SK-N-SH treated with all-trans-retinoic acid at 6 μM for 48 hours (cell line): ENCODE measurements around the gene CADM1.

Experiments used
- ATAC-seq: fragments of 200-7000 bp; cut with Tn5 transposase; 3 replicates; pipeline ENCODE4 v1.9.1; 2020; ENCODE audit warnings: mild to moderate bottlenecking, moderate library complexity
- CREB5 ChIP-seq: fragments of 250-450 bp; sonication (Bioruptor Pico); IDR thresholded peaks from 2 replicates; pipeline ENCODE4 v1.5.1; 2020; ENCODE audit warnings: low read depth, mild to moderate bottlenecking, moderate library complexity
- CSRNP3 ChIP-seq: fragments of 250-450 bp; sonication (Bioruptor Pico); IDR thresholded peaks from 2 replicates; pipeline ENCODE4 v1.5.1; 2021; ENCODE audit warnings: mild to moderate bottlenecking, moderate library complexity
- ESRRG ChIP-seq: fragments of 250-450 bp; sonication (Bioruptor Pico); IDR thresholded peaks from 2 replicates; pipeline ENCODE4 v1.6.1; 2021; ENCODE audit warnings: mild to moderate bottlenecking
- GLIS3 ChIP-seq: fragments of 250-450 bp; sonication (Bioruptor Pico); IDR thresholded peaks from 2 replicates; pipeline ENCODE4 v1.5.0; 2020; ENCODE audit warnings: mild to moderate bottlenecking, moderate library complexity
- ISL1 ChIP-seq: fragments of 250-450 bp; sonication (Bioruptor Pico); IDR thresholded peaks from 2 replicates; pipeline ENCODE4 v2.1.2; 2022; ENCODE audit warnings: mild to moderate bottlenecking, moderate library complexity
- PPARA ChIP-seq: fragments of 250-450 bp; sonication (Bioruptor Pico); IDR thresholded peaks from 2 replicates; pipeline ENCODE4 v1.5.0; 2020; ENCODE audit warnings: mild to moderate bottlenecking, borderline replicate concordance
- SNAI2 ChIP-seq: fragments of 250-450 bp; sonication (Bioruptor Pico); IDR thresholded peaks from 2 replicates; pipeline ENCODE4 v1.5.0; 2020; ENCODE audit warnings: mild to moderate bottlenecking, moderate library complexity
- TCF4 ChIP-seq: fragments of 250-450 bp; sonication (Bioruptor Pico); IDR thresholded peaks from 2 replicates; pipeline ENCODE4 v1.8.0; 2021; ENCODE audit warnings: mild to moderate bottlenecking, moderate library complexity, borderline replicate concordance
- TOX ChIP-seq: fragments of 250-450 bp; sonication (Bioruptor Pico); IDR thresholded peaks from 2 replicates; pipeline ENCODE4 v1.8.0; 2021; ENCODE audit warnings: mild to moderate bottlenecking, moderate library complexity, borderline replicate concordance
- TSHZ2 ChIP-seq: fragments of 250-450 bp; sonication (Bioruptor Pico); IDR thresholded peaks from 2 replicates; pipeline ENCODE4 v1.5.0; 2020; ENCODE audit warnings: mild to moderate bottlenecking, moderate library complexity
- ZC3H10 ChIP-seq: fragments of 250-450 bp; sonication (Bioruptor Pico); IDR thresholded peaks from 2 replicates; pipeline ENCODE4 v1.5.1; 2021; ENCODE audit warnings: mild to moderate bottlenecking, moderate library complexity
- ZFP30 ChIP-seq: fragments of 450-650 bp; formaldehyde crosslinking; IDR thresholded peaks from 2 replicates; pipeline ENCODE4 v1.5.0; 2022; ENCODE audit warnings: mild to moderate bottlenecking, moderate library complexity
- ZNF565 ChIP-seq: fragments of 450-650 bp; formaldehyde crosslinking; conservative IDR thresholded peaks from 2 replicates; pipeline ENCODE4 v1.5.0; 2020; ENCODE audit warnings: low read depth, mild to moderate bottlenecking, moderate library complexity
- TF ChIP-seq, protein P1 (sequence below): fragments of 250-450 bp; sonication (Bioruptor Pico); IDR thresholded peaks from 2 replicates; pipeline ENCODE4 v1.8.0; 2020; ENCODE audit warnings: mild to moderate bottlenecking, moderate library complexity, borderline replicate concordance
- TF ChIP-seq, protein P2 (sequence below): fragments of 250-450 bp; sonication (Bioruptor Pico); IDR thresholded peaks from 2 replicates; pipeline ENCODE4 v1.8.0; 2021; ENCODE audit warnings: low read depth, mild to moderate bottlenecking, moderate library complexity, borderline replicate concordance

CADM1 gene

GRCh38 chr11:115224551-115224950 is 279.7 kb downstream of the CADM1 start:
- no peak for ATAC-seq
- TF ChIP-seq ESRRG (CRISPR knock-in tag) (no peak), TSHZ2 (CRISPR knock-in tag) (no peak), ZC3H10 (CRISPR knock-in tag) (no peak)
- TF ChIP-seq, protein P1, sequence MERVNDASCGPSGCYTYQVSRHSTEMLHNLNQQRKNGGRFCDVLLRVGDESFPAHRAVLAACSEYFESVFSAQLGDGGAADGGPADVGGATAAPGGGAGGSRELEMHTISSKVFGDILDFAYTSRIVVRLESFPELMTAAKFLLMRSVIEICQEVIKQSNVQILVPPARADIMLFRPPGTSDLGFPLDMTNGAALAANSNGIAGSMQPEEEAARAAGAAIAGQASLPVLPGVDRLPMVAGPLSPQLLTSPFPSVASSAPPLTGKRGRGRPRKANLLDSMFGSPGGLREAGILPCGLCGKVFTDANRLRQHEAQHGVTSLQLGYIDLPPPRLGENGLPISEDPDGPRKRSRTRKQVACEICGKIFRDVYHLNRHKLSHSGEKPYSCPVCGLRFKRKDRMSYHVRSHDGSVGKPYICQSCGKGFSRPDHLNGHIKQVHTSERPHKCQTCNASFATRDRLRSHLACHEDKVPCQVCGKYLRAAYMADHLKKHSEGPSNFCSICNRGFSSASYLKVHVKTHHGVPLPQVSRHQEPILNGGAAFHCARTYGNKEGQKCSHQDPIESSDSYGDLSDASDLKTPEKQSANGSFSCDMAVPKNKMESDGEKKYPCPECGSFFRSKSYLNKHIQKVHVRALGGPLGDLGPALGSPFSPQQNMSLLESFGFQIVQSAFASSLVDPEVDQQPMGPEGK (CRISPR knock-in tag), result no peak

GRCh38 chr11:115222863-115223530 is 281.2 kb downstream of the CADM1 start:
- ATAC-seq, result no peak
- no peak for TF ChIP-seq TOX

- no peak for ATAC-seq
- TF ChIP-seq, protein P2, sequence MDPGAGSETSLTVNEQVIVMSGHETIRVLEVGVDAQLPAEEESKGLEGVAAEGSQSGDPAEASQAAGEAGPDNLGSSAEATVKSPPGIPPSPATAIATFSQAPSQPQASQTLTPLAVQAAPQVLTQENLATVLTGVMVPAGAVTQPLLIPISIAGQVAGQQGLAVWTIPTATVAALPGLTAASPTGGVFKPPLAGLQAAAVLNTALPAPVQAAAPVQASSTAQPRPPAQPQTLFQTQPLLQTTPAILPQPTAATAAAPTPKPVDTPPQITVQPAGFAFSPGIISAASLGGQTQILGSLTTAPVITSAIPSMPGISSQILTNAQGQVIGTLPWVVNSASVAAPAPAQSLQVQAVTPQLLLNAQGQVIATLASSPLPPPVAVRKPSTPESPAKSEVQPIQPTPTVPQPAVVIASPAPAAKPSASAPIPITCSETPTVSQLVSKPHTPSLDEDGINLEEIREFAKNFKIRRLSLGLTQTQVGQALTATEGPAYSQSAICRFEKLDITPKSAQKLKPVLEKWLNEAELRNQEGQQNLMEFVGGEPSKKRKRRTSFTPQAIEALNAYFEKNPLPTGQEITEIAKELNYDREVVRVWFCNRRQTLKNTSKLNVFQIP (CRISPR knock-in tag), result no peak
- no peak for TF ChIP-seq PPARA (CRISPR knock-in tag)
- no peak for TF ChIP-seq TSHZ2 (CRISPR knock-in tag)
Observed at GRCh38 chr11:115222218-115222862, 281.9 kb downstream of the CADM1 start.

- ATAC-seq, result no peak
Observed at GRCh38 chr11:115221461-115222069, 282.6 kb downstream of the CADM1 start.

More at GRCh38 chr11:115221461-115222069, 282.6 kb downstream of the CADM1 start:
- TF ChIP-seq, protein P2 (CRISPR knock-in tag), result no peak
- TF ChIP-seq ZNF565 (no peak), GLIS3 (no peak), CREB5 (CRISPR knock-in tag) (no peak), ZFP30 (no peak), SNAI2 (CRISPR knock-in tag) (no peak), TOX (no peak), ISL1 (CRISPR knock-in tag) (no peak), CSRNP3 (CRISPR knock-in tag) (no peak), TCF4 (CRISPR knock-in tag) (no peak)
- TF ChIP-seq, all 23 proteins: peak for 0
